Activated B cell treated with CpG ODN at 0.5 μM for 24 hours (primary cell): ENCODE measurements around the gene TOPAZ1. TPM values are rescaled to one million over a fixed set of nuclear protein-coding genes. Genes with fewer than 3 reads are reported as not detected.

Experiments
- ATAC-seq: fragments of 200-7000 bp; cut with Tn5 transposase; one replicate; pipeline ENCODE4 v1.10.0; 2021; ENCODE audit warnings: low read depth, mild to moderate bottlenecking, moderate library complexity
- CTCF ChIA-PET: fragments of 350-600 bp; sonication (Branson Sonifier 250); formaldehyde crosslinking; loops from one replicate; lab custom pipeline; 2021; ENCODE audit warnings: antibody characterized with exemption; lab: Charles Lee
- POLR2A ChIA-PET: fragments of 350-600 bp; sonication (Branson Sonifier 250); formaldehyde crosslinking; loops from one replicate; lab custom pipeline; 2021; ENCODE audit warnings: antibody characterized with exemption; lab: Charles Lee
- DNase-seq: peaks from one replicate; pipeline ENCODE4 v3.0.0; 2022
- H3K27ac Mint-ChIP-seq: one replicate; pipeline ENCODE4 v1.8.0; 2020; ENCODE audit warnings: mixed read lengths
- H3K27me3 Mint-ChIP-seq: one replicate; pipeline ENCODE4 v1.8.0; 2021; ENCODE audit warnings: mixed read lengths
- H3K36me3 Mint-ChIP-seq: one replicate; pipeline ENCODE4 v1.8.0; 2021; ENCODE audit warnings: low read depth, mixed read lengths
- H3K4me1 Mint-ChIP-seq: one replicate; pipeline ENCODE4 v1.8.0; 2021; ENCODE audit warnings: mixed read lengths
- H3K4me3 Mint-ChIP-seq: one replicate; pipeline ENCODE4 v1.8.0; 2020; ENCODE audit warnings: mild to moderate bottlenecking, mixed read lengths
- H3K9me3 Mint-ChIP-seq: one replicate; pipeline ENCODE4 v1.8.0; 2020; ENCODE audit warnings: mixed read lengths
- CTCF ChIP-seq: fragments of 200-600 bp; IDR thresholded peaks from one replicate; pipeline ENCODE4 v1.8.0; 2022; ENCODE audit warnings: antibody characterized with exemption, mild to moderate bottlenecking
- intact Hi-C: fragments of 100-400 bp; cut with micrococcal nuclease; formaldehyde crosslinking; loops from one replicate; pipeline ENCODE4 v1.15.1; 2024
- total RNA-seq: library from RNA; stranded (reverse); gene quantifications from 2 replicates; pipeline ENCODE4 v1.2.3, GENCODE V29; 2022

TOPAZ1 gene
- total RNA-seq, 1 donor from 2014 or later = not detected

DNA sequence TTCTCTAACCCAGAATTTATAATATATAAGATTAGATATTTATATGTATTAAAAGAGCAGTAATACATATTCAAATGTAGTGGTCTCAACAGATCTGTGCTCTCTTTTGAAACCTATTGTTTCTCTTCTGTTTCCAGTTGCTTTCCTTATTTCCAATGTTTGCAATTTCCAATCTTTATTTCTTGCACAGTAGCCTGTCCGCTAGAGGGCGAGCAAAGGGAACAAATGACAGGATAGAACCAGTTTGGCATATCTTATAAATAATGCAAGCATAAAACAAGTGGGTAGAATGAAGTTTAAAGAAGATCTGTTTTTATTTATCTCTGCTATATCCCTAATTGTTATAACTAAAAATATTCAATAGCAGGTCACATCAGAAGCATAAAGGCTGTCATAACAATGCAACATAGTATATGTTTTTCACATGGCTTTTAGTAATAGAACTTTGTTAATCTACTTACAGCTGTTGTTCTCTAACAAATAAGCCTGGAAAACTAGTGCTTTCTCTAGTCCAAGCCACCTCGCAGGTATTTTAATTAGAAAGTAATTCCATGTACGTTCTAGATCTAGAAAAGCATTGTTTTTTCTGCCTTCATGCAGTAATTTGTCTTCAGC, 81.8 kb downstream of the TOPAZ1 start:
- peak; percentile 16 for TF ChIP-seq CTCF
- H3K4me3 Mint-ChIP-seq = no peak overlapping the region
- H3K9me3 Mint-ChIP-seq = no peaks in the 10 kb centered on the region
- peaks cover 7% of the 10 kb centered on the region for H3K27me3 Mint-ChIP-seq
- no peaks in the 10 kb centered on the region for H3K4me1 Mint-ChIP-seq
- ATAC-seq = no peak
- intact Hi-C loops = no loop called here
- ChIA-PET POLR2A (interaction anchor here (1.4 kb wide), 1 partner anchor 15 kb away, joined by 5 read pairs; the partner anchor contains the start of gene TCAIM), CTCF (interaction anchor here (0.7 to 1.6 kb wide), 4 partner anchors 36 to 591 kb away, joined by 3 to 9 read pairs (median 4); no protein-coding TSS in a partner anchor)
- H3K36me3 Mint-ChIP-seq = no peaks in the 10 kb centered on the region
- H3K27ac Mint-ChIP-seq = no peak overlapping the region
- no peak for DNase-seq

DNA sequence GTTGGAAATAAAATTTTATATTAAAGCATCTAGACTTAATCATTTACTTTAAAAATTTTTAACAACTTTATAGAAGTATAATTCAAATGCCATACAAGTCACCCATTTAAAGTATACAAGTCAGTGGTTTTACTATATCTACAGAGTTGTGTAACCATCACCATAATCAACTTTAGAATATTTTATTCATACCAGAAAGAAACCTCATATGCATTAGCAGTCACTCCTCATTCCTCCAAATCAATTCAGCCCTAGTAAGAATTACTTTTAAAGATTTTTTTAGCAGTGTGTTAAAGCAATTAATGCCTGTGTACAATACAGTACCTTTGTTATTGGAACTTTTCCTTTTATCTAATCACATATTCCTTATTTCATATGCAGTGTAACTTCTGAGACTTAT, 82.9 kb downstream of the TOPAZ1 start:
- H3K27ac Mint-ChIP-seq = no peak overlapping the region
- POLR2A ChIA-PET = interaction anchor here (0.6 to 1.4 kb wide), 2 partner anchors 13 to 187 kb away, joined by 5 to 7 read pairs; partner anchors contain the start of gene TCAIM
- no peak for ATAC-seq

GRCh38 chr3:44326019-44326418, 84.3 kb downstream of the TOPAZ1 start:
- ATAC-seq = no peak
- intact Hi-C loops = no loop called here
- no peak for DNase-seq
- no peaks in the 10 kb centered on the region for H3K4me1 Mint-ChIP-seq
- no peaks in the 10 kb centered on the region for H3K36me3 Mint-ChIP-seq
- H3K27ac Mint-ChIP-seq = no peak overlapping the region
- H3K9me3 Mint-ChIP-seq = no peaks in the 10 kb centered on the region
- H3K27me3 Mint-ChIP-seq = peaks cover 6% of the 10 kb centered on the region
- ChIA-PET CTCF (no interaction called here), POLR2A (no interaction called here)
- no peak for TF ChIP-seq CTCF
- H3K4me3 Mint-ChIP-seq = no peak overlapping the region

More for the DNA sequence above, 82.9 kb downstream of the TOPAZ1 start:
- no peaks in the 10 kb centered on the region for H3K36me3 Mint-ChIP-seq
- peaks cover 6% of the 10 kb centered on the region for H3K27me3 Mint-ChIP-seq
- no peaks in the 10 kb centered on the region for H3K4me1 Mint-ChIP-seq
- no peak for TF ChIP-seq CTCF
- no peak for DNase-seq
- CTCF ChIA-PET = interaction anchor here (1.1 to 1.6 kb wide), 2 partner anchors 350 to 589 kb away, joined by 3 to 9 read pairs; no protein-coding TSS in a partner anchor
- H3K9me3 Mint-ChIP-seq = no peaks in the 10 kb centered on the region
- intact Hi-C loops = no loop called here
- H3K4me3 Mint-ChIP-seq = no peak overlapping the region

- ChIA-PET CTCF (no interaction called here), POLR2A (no interaction called here)
- H3K27ac Mint-ChIP-seq = no peak overlapping the region
- no peak for TF ChIP-seq CTCF
- no peaks in the 10 kb centered on the region for H3K36me3 Mint-ChIP-seq
- no peaks in the 10 kb centered on the region for H3K4me1 Mint-ChIP-seq
- no peaks in the 10 kb centered on the region for H3K9me3 Mint-ChIP-seq
- no peak for ATAC-seq
- DNase-seq = no peak
- intact Hi-C loops = no loop called here
- H3K4me3 Mint-ChIP-seq = no peak overlapping the region
- peaks cover 6% of the 10 kb centered on the region for H3K27me3 Mint-ChIP-seq
Measured at GRCh38 chr3:44326515-44326914, 84.8 kb downstream of the TOPAZ1 start.

DNA sequence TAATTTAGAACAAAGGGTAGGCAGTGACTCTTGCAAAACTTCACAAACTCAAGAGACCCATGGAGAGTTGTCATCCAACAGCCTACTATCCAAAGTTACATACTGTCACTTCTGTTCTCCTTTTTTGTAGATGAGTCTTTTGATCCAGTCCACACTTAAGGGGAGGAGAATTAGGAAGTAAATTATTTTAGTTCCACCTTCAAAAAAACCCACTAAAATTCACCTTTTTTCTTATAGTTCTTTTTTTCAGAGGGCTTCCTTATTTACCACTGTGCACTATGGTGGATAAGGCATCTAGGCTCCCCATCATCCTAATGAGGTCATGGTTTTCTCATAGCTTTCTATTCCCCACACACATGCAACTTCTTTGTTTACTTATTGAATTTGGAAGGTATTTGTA, 88.3 kb downstream of the TOPAZ1 start:
- no peaks in the 10 kb centered on the region for H3K9me3 Mint-ChIP-seq
- H3K27ac Mint-ChIP-seq = no peak overlapping the region
- no peak for DNase-seq
- CTCF ChIA-PET = no interaction called here
- peaks cover 6% of the 10 kb centered on the region for H3K27me3 Mint-ChIP-seq
- no peak for ATAC-seq
- intact Hi-C loops = loop anchor here (10.0 kb wide), 1 partner anchor 1725 kb away; the partner anchor contains the start of gene NKTR
- H3K4me1 Mint-ChIP-seq = no peaks in the 10 kb centered on the region
- H3K36me3 Mint-ChIP-seq = no peaks in the 10 kb centered on the region
- POLR2A ChIA-PET = no interaction called here
- no peak overlapping the region for H3K4me3 Mint-ChIP-seq
- TF ChIP-seq CTCF = no peak
